Activated CD8-positive, alpha-beta T cell treated with anti-CD3 and anti-CD28 coated beads for 36 hours (primary cell): Measurements from ENCODE around the gene RAD52. TPM values are rescaled to one million over a fixed set of nuclear protein-coding genes. Genes with fewer than 3 reads are reported as not detected.

ENCODE experiments used
- ATAC-seq: fragments of 200-7000 bp; cut with Tn5 transposase; one replicate; pipeline ENCODE4 v1.10.0; 2021; ENCODE audit warnings: mild to moderate bottlenecking, moderate library complexity
- CTCF ChIA-PET: fragments of 350-600 bp; sonication (Branson Sonifier 250); formaldehyde crosslinking; loops from one replicate; lab custom pipeline; 2021; ENCODE audit warnings: antibody characterized with exemption; lab: Charles Lee
- POLR2A ChIA-PET: fragments of 350-600 bp; sonication (Branson Sonifier 250); formaldehyde crosslinking; loops from one replicate; lab custom pipeline; 2021; ENCODE audit warnings: antibody characterized with exemption; lab: Charles Lee
- DNase-seq: peaks from one replicate; pipeline ENCODE4 v3.0.0-alpha.2; 2020
- H3K27ac Mint-ChIP-seq: one replicate; pipeline ENCODE4 v1.8.0; 2021; ENCODE audit warnings: mild to moderate bottlenecking, mixed read lengths
- H3K27me3 Mint-ChIP-seq: one replicate; pipeline ENCODE4 v1.8.0; 2021; ENCODE audit warnings: mixed read lengths
- H3K36me3 Mint-ChIP-seq: one replicate; pipeline ENCODE4 v1.8.0; 2021; ENCODE audit warnings: low read depth, mixed read lengths
- H3K4me1 Mint-ChIP-seq: one replicate; pipeline ENCODE4 v1.8.0; 2021; ENCODE audit warnings: low read depth, mixed read lengths
- H3K4me3 Mint-ChIP-seq: one replicate; pipeline ENCODE4 v1.8.0; 2021; ENCODE audit warnings: mild to moderate bottlenecking, moderate library complexity, mixed read lengths
- H3K9me3 Mint-ChIP-seq: one replicate; pipeline ENCODE4 v1.8.0; 2021; ENCODE audit warnings: mixed read lengths
- CTCF ChIP-seq: fragments of 200-600 bp; IDR thresholded peaks from one replicate; pipeline ENCODE4 v1.8.0; 2022; ENCODE audit warnings: antibody characterized with exemption, mild to moderate bottlenecking
- intact Hi-C: fragments of 100-400 bp; cut with micrococcal nuclease; formaldehyde crosslinking; loops from one replicate; pipeline ENCODE4 v1.10.0; 2022
- total RNA-seq, 2 experiments: library from RNA; stranded (reverse); gene quantifications; one replicate each; pipeline ENCODE4 v1.2.3, GENCODE V29; 2021

The RAD52 gene
- total RNA-seq, 2 experiments from 2014 or later: 14.9 to 16.3 TPM

DNA sequence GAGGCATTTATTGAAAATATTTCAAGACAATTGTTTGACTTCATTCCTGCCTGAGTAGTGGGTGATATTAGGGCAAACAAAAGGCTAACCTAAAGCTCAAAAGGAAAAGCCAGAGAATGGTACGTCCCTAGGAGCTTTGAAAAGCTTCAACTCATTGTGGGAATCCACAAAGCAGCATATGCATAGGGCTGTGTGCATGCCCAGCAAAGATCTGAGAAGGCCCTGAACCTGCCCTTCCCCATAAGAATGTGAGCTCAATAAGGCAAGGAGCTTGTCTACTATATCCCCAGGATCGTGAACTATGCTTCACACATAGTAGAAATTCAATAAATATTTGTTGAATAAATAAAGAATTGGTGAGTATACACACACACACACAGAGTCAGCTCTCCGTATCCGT is 19.1 kb upstream of the RAD52 start:
- ChIA-PET CTCF (no interaction called here), POLR2A (no interaction called here)
- intact Hi-C loops: no loop called here
- H3K27ac Mint-ChIP-seq: no peak overlapping the region
- no peak for DNase-seq
- TF ChIP-seq CTCF: no peak
- H3K9me3 Mint-ChIP-seq: no peaks in the 10 kb centered on the region
- H3K4me3 Mint-ChIP-seq: no peak overlapping the region
- no peaks in the 10 kb centered on the region for H3K27me3 Mint-ChIP-seq
- no peak for ATAC-seq
- no peaks in the 10 kb centered on the region for H3K4me1 Mint-ChIP-seq
- H3K36me3 Mint-ChIP-seq: no peaks in the 10 kb centered on the region

DNA sequence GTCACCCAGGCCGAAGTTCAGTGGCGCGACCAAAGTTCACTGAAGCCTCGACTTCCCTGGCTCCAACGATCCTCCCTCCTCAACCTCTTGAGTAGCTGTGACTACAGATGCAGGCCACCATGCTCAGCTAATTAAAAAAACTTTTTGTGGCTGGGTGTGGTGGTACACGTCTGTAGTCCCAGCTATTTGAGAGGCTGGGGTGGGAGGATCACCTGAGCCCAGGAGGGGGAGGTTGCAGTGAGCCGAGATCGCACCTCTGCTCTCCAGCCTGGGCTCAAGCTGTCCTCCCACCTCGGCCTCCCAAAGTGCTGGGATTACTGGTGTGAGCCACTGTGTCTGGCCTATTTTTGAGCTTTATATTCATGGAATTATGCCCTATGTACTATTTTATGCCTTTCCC is 18.1 kb upstream of the RAD52 start:
- ATAC-seq (no peak), DNase-seq (no peak)
- no peaks in the 10 kb centered on the region for H3K9me3 Mint-ChIP-seq
- CTCF ChIA-PET: interaction anchor here (1.0 kb wide), 1 partner anchor 125 kb away, joined by 3 read pairs; no protein-coding TSS in a partner anchor
- POLR2A ChIA-PET: no interaction called here
- H3K27me3 Mint-ChIP-seq: no peaks in the 10 kb centered on the region
- no peak for TF ChIP-seq CTCF
- intact Hi-C loops: no loop called here
- H3K4me3 Mint-ChIP-seq: no peak overlapping the region
- H3K4me1 Mint-ChIP-seq: no peaks in the 10 kb centered on the region
- no peak overlapping the region for H3K27ac Mint-ChIP-seq
- H3K36me3 Mint-ChIP-seq: no peaks in the 10 kb centered on the region

DNA sequence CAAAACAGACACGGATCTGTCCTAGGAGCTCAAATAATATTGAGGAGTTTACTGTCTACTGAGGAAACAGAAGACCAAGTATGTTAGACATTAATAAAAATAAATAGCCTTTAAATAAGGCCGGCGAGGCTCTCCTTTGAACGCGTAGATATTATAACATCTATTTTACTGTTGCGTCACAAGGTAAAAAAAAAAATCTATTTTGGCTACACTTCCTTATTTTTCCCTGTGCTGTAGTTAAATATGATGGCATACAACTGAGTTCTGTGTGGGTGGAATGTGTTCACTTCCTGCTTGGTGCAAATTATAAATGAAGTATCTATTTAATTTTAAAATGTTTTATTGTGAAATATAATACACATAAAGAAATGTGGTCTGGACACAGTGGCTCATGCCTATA is 17.2 kb upstream of the RAD52 start:
- no peaks in the 10 kb centered on the region for H3K36me3 Mint-ChIP-seq
- no peak for DNase-seq
- intact Hi-C loops: no loop called here
- no peaks in the 10 kb centered on the region for H3K27me3 Mint-ChIP-seq
- no peak overlapping the region for H3K27ac Mint-ChIP-seq
- H3K4me1 Mint-ChIP-seq: peaks cover 3% of the 10 kb centered on the region
- no peak for ATAC-seq
- ChIA-PET CTCF (no interaction called here), POLR2A (no interaction called here)
- TF ChIP-seq CTCF: no peak
- no peak overlapping the region for H3K4me3 Mint-ChIP-seq
- no peaks in the 10 kb centered on the region for H3K9me3 Mint-ChIP-seq

DNA sequence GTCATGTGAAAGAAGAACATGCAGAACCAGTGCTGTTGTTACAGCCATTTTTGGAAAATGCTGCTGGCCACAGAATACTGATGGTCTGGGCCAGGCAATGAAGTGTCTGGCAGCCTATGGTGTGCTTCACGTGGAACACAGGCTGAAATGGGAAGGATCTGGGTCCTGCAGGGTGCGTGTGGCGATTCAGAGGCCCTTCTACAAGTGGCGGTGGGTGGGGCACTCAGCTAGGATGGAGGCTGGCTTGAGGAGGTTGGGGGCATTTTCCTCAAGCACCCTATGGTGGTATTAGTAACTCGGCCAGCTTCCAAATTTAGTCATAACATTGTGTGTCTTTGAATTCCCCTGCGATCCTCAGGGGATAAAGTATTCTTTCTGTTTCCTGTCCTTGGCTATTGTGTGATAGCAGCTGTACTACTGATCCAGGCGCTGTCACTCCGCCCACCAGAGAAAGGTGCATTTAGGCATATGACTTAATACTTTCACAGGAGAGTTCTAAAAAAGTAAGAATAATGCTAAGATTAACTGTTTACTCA is 9.2 kb upstream of the RAD52 start:
- no peaks in the 10 kb centered on the region for H3K9me3 Mint-ChIP-seq
- no peak for TF ChIP-seq CTCF
- no peak overlapping the region for H3K27ac Mint-ChIP-seq
- intact Hi-C loops: no loop called here
- no peak for ATAC-seq
- ChIA-PET POLR2A (interaction anchor here (1.0 kb wide), 1 partner anchor 18 kb away, joined by 3 read pairs; no protein-coding TSS in a partner anchor), CTCF (interaction anchor here (1.1 to 2.5 kb wide), 2 partner anchors 9 to 624 kb away, joined by 3 to 7 read pairs; partner anchors contain the start of gene RAD52)
- peaks cover 3% of the 10 kb centered on the region for H3K4me1 Mint-ChIP-seq
- no peak overlapping the region for H3K4me3 Mint-ChIP-seq
- H3K27me3 Mint-ChIP-seq: no peaks in the 10 kb centered on the region
- no peak for DNase-seq
- no peaks in the 10 kb centered on the region for H3K36me3 Mint-ChIP-seq

- ATAC-seq: no peak
These were observed 6.4 kb upstream of the RAD52 start for GRCh38 chr12:955939-956338.

More at GRCh38 chr12:955939-956338, 6.4 kb upstream of the RAD52 start:
- intact Hi-C loops: no loop called here
- no peaks in the 10 kb centered on the region for H3K36me3 Mint-ChIP-seq
- no peak overlapping the region for H3K4me3 Mint-ChIP-seq
- no peaks in the 10 kb centered on the region for H3K9me3 Mint-ChIP-seq
- POLR2A ChIA-PET: no interaction called here
- no peak for DNase-seq
- CTCF ChIA-PET: no interaction called here
- H3K4me1 Mint-ChIP-seq: peaks cover 3% of the 10 kb centered on the region
- no peaks in the 10 kb centered on the region for H3K27me3 Mint-ChIP-seq
- H3K27ac Mint-ChIP-seq: no peak overlapping the region
- TF ChIP-seq CTCF: no peak
